Gastrocnemius medialis (tissue), 4 donors: ENCODE measurements around the gene LCN2. TPM values are rescaled to one million over a fixed set of nuclear protein-coding genes. Genes with fewer than 3 reads are reported as not detected.

ENCODE experiments used
- total RNA-seq, 4 donors: library from RNA; depleted of rRNA; stranded (reverse); fragments of >200 nt; gene quantifications; one replicate each; pipeline versions ENCODE4 v1.1.0 to v1.2.3, GENCODE V29; 2016

Gene LCN2
- total RNA-seq, 4 donors from 2014 or later = 1.00 TPM; not detected in 3

Other genes with a start within 250 kb of the LCN2 start
- gene ST6GALNAC6, start 249.8 kb upstream of the LCN2 start, total RNA-seq = 10 to 100 TPM; 46.7 to 69.3 (median 56.9) TPM
- gene ST6GALNAC4, start 232.4 kb upstream of the LCN2 start, total RNA-seq = 10 to 100 TPM; 11.2 to 48.4 (median 23.6) TPM
- 1 to 10 TPM in 1 of 4 donors, not detected in 3; 4.2 TPM for gene PIP5KL1, start 218.7 kb upstream of the LCN2 start, total RNA-seq
- 10 to 100 TPM in 1 of 4 donors, 1 to 10 TPM in 3; 4.7 to 10.4 (median 5.9) TPM for gene DPM2, start 211.6 kb upstream of the LCN2 start, total RNA-seq
- gene EEIG1, start 168.5 kb upstream of the LCN2 start, total RNA-seq = 1 to 10 TPM; 1.8 to 4.5 (median 2.8) TPM
- gene NAIF1, start 82.1 kb upstream of the LCN2 start, total RNA-seq = 1 to 10 TPM; 3.6 to 7.4 (median 6.9) TPM
- 10 to 100 TPM; 26.9 to 98.7 (median 46.0) TPM for gene SLC25A25, start 81.2 kb upstream of the LCN2 start, total RNA-seq
- gene PTGES2, start 21.7 kb upstream of the LCN2 start, total RNA-seq = 100 to 1,000 TPM in 3 of 4 donors, 10 to 100 TPM in 1; 95.2 to 266 (median 155) TPM
- gene BBLN, start 10.8 kb downstream of the LCN2 start, total RNA-seq = 100 to 1,000 TPM in 3 of 4 donors, 10 to 100 TPM in 1; 73.5 to 145 (median 132) TPM
- 10 to 100 TPM; 47.8 to 61.3 (median 53.0) TPM for gene CIZ1, start 42.1 kb downstream of the LCN2 start, total RNA-seq
- 1 to 10 TPM; 1.8 to 3.8 (median 2.0) TPM for gene DNM1, start 53.9 kb downstream of the LCN2 start, total RNA-seq
- gene GOLGA2, start 126.6 kb downstream of the LCN2 start, total RNA-seq = 10 to 100 TPM; 68.9 to 84.6 (median 78.5) TPM
- gene SWI5, start 126.8 kb downstream of the LCN2 start, total RNA-seq = 10 to 100 TPM; 12.7 to 23.8 (median 13.5) TPM
- gene TRUB2, start 173.0 kb downstream of the LCN2 start, total RNA-seq = 10 to 100 TPM in 3 of 4 donors, 1 to 10 TPM in 1; 7.1 to 18.1 (median 14.3) TPM
- 10 to 100 TPM; 25.1 to 42.4 (median 34.3) TPM for gene COQ4, start 173.4 kb downstream of the LCN2 start, total RNA-seq
- gene SLC27A4, start 191.1 kb downstream of the LCN2 start, total RNA-seq = 10 to 100 TPM; 10.9 to 30.4 (median 26.1) TPM
- gene URM1, start 221.9 kb downstream of the LCN2 start, total RNA-seq = 10 to 100 TPM; 24.1 to 34.1 (median 32.9) TPM